Omental fat pad (tissue), 4 donors: Measurements from ENCODE around the gene MEI1. TPM values are rescaled to one million over a fixed set of nuclear protein-coding genes. Genes with fewer than 3 reads are reported as not detected.

Experiments used
- ATAC-seq: fragments of 150-250 bp; one replicate; pipeline ENCODE4 v1.9.1; 2016; ENCODE audit warnings: mild to moderate bottlenecking, moderate library complexity; ENCODE audit not compliant: low FRiP score
- DNase-seq: peaks from one replicate; pipeline ENCODE4 v3.0.0-alpha.2; 2019; ENCODE audit warnings: low spot score
- CTCF ChIP-seq, 3 donors: fragments of 450-650 bp; IDR thresholded peaks; one replicate each; pipeline ENCODE4 v1.5.1; 2016 to 2017; ENCODE audit warnings: antibody characterized with exemption in 3 of 3, mild to moderate bottlenecking in 3 of 3, moderate library complexity in 2 of 3
- total RNA-seq, 4 donors: library from RNA; depleted of rRNA; stranded (reverse); fragments of >200 nt; gene quantifications; one replicate each; pipeline ENCODE4 v1.1.0, GENCODE V29; 2016

MEI1 gene
- 10 to 100 TPM in 1 of 4 donors, 1 to 10 TPM in 3; 2.3 to 16.9 (median 2.6) TPM for total RNA-seq

- DNase-seq, result peak; percentile 61
Observed at GRCh38 chr22:41699264-41700107, at the start of gene MEI1. Gene MEI1 (plus strand): TSS chr22:41699503. CDS start chr22:41699539, 36 bp downstream.

GRCh38 chr22:41650229-41650628 lies 49.1 kb upstream of the MEI1 start:
- TF ChIP-seq CTCF (IDR thresholded peaks at IDR 0.05), result no peak
- ATAC-seq (no peak), DNase-seq (no peak)

More at GRCh38 chr22:41699264-41700107, at the start of gene MEI1:
- ATAC-seq, result peak; percentile 69
- no peak for TF ChIP-seq CTCF (IDR thresholded peaks at IDR 0.05)

GRCh38 chr22:41650821-41651220 lies 48.5 kb upstream of the MEI1 start:
- ATAC-seq, result no peak
- DNase-seq, result no peak
- TF ChIP-seq CTCF (IDR thresholded peaks at IDR 0.05), result no peak

GRCh38 chr22:41654322-41654721 lies 45.0 kb upstream of the MEI1 start:
- no peak for DNase-seq
- no peak for ATAC-seq
- no peak for TF ChIP-seq CTCF (IDR thresholded peaks at IDR 0.05)

- ATAC-seq (no peak), DNase-seq (no peak)
- no peak for TF ChIP-seq CTCF (IDR thresholded peaks at IDR 0.05)
Observed at GRCh38 chr22:41656556-41656955, 42.7 kb upstream of the MEI1 start.

- DNase-seq (no peak), ATAC-seq (no peak)
- no peak for TF ChIP-seq CTCF (IDR thresholded peaks at IDR 0.05)
Observed at GRCh38 chr22:41657709-41658108, 41.6 kb upstream of the MEI1 start.

- DNase-seq, result no peak
- ATAC-seq, result no peak
- no peak for TF ChIP-seq CTCF (IDR thresholded peaks at IDR 0.05)
Observed at GRCh38 chr22:41658869-41659268, 40.4 kb upstream of the MEI1 start.
